B cell (primary cell): ENCODE results near the gene MCOLN1. TPM values are rescaled to one million over a fixed set of nuclear protein-coding genes. Genes with fewer than 3 reads are reported as not detected.

ENCODE experiments used
- ATAC-seq: fragments of 200-7000 bp; cut with Tn5 transposase; one replicate; pipeline ENCODE4 v1.10.0; 2021; ENCODE audit warnings: low read depth, mild to moderate bottlenecking, moderate number of reproducible peaks, moderate library complexity
- CTCF ChIA-PET: fragments of 350-600 bp; sonication (Branson Sonifier 250); formaldehyde crosslinking; loops from one replicate; lab custom pipeline; 2021; ENCODE audit warnings: antibody characterized with exemption, inconsistent platforms; lab: Charles Lee
- POLR2A ChIA-PET: fragments of 350-600 bp; sonication (Branson Sonifier 250); formaldehyde crosslinking; loops from one replicate; lab custom pipeline; 2021; ENCODE audit warnings: antibody characterized with exemption; lab: Charles Lee
- DNase-seq: peaks from one replicate; pipeline ENCODE4 v3.0.0; 2013
- H2AFZ ChIP-seq: 2 replicates; pipeline ENCODE4 v1.6.1; 2012; ENCODE audit warnings: mild to moderate bottlenecking, low read depth, low read length; ENCODE audit not compliant: insufficient read depth, poor library complexity, severe bottlenecking
- H3K27ac ChIP-seq, 2 donors: 1 replicate in 1 of 2; 2 replicates in 1 of 2; pipeline ENCODE4 v1.5.1; 2012 to 2013; ENCODE audit warnings: low read length in 2 of 2, mild to moderate bottlenecking in 2 of 2, moderate library complexity in 1 of 2
- H3K27me3 ChIP-seq, 4 experiments: fragments of 200-600 bp in 1 of 4; sonication (generic) in 1 of 4; replicated peaks in 1 of 4; 1 replicate in 2 of 4; 2 replicates in 2 of 4; pipeline versions ENCODE4 v1.6.1 to v1.7.0; 2013 to 2016; ENCODE audit warnings: low read length in 3 of 4, mild to moderate bottlenecking in 2 of 4, mixed read lengths in 1 of 4, moderate library complexity in 1 of 4; ENCODE audit not compliant: insufficient read depth in 4 of 4, control insufficient read depth in 3 of 4; ENCODE audit errors: control extremely low read depth in 1 of 4
- H3K36me3 ChIP-seq, 2 experiments: replicated peaks in 1 of 2; 1 replicate in 1 of 2; 2 replicates in 1 of 2; pipeline versions ENCODE4 v1.6.1 to v1.7.1; 2013; ENCODE audit warnings: low read length in 1 of 2; ENCODE audit not compliant: insufficient read depth in 2 of 2, control insufficient read depth in 1 of 2; ENCODE audit errors: control extremely low read depth in 1 of 2, extremely low read depth in 1 of 2
- H3K4me1 ChIP-seq, 2 donors: fragments of 200-600 bp in 1 of 2; sonication (generic) in 1 of 2; 1 replicate in 1 of 2; 2 replicates in 1 of 2; pipeline versions ENCODE4 v1.5.1 to v1.6.1; 2013 to 2017; ENCODE audit warnings: low read length in 2 of 2; ENCODE audit not compliant: control insufficient read depth in 2 of 2, insufficient read depth in 2 of 2
- H3K4me2 ChIP-seq: replicated peaks from 2 replicates; pipeline ENCODE3; 2012; ENCODE audit warnings: mild to moderate bottlenecking, low read depth, low read length; ENCODE audit not compliant: poor library complexity, severe bottlenecking
- H3K4me3 ChIP-seq, 5 experiments: fragments of 200-600 bp in 1 of 5; sonication (generic) in 1 of 5; 1 replicate in 3 of 5; 2 replicates in 2 of 5; pipeline versions ENCODE4 v1.5.1 to v1.7.0; 2011 to 2016; ENCODE audit warnings: low read length in 4 of 5, mild to moderate bottlenecking in 4 of 5, low read depth in 2 of 5, control low read depth in 1 of 5, moderate library complexity in 1 of 5; ENCODE audit not compliant: insufficient read depth in 1 of 5; ENCODE audit errors: control extremely low read depth in 1 of 5, extremely low read depth in 1 of 5
- H3K79me2 ChIP-seq: fragments of 200-600 bp; sonication (generic); one replicate; pipeline ENCODE4 v1.6.0; 2016; ENCODE audit warnings: low read length; ENCODE audit not compliant: control insufficient read depth, insufficient read depth
- H3K9ac ChIP-seq: fragments of 200-600 bp; sonication (generic); 2 replicates; pipeline ENCODE4 v1.6.1; 2017; ENCODE audit warnings: mild to moderate bottlenecking, low read length, moderate library complexity
- H3K9me3 ChIP-seq, 3 donors: one replicate each; pipeline versions ENCODE4 v1.6.1 to v1.7.1; 2013; ENCODE audit warnings: low read length in 2 of 3; ENCODE audit not compliant: control insufficient read depth in 2 of 3, insufficient read depth in 1 of 3; ENCODE audit errors: control extremely low read depth in 1 of 3
- H4K20me1 ChIP-seq: 2 replicates; pipeline ENCODE4 v1.6.0; 2012; ENCODE audit warnings: mild to moderate bottlenecking, low read length; ENCODE audit not compliant: insufficient read depth, control insufficient read depth, poor library complexity, severe bottlenecking
- H3K27ac Mint-ChIP-seq: one replicate; pipeline ENCODE4 v1.8.0; 2021; ENCODE audit warnings: mixed read lengths
- H3K27me3 Mint-ChIP-seq: one replicate; pipeline ENCODE4 v1.8.0; 2021; ENCODE audit warnings: mixed read lengths
- H3K4me1 Mint-ChIP-seq: one replicate; pipeline ENCODE4 v1.8.0; 2021; ENCODE audit warnings: mixed read lengths
- H3K4me3 Mint-ChIP-seq: one replicate; pipeline ENCODE4 v1.8.0; 2021; ENCODE audit warnings: mixed read lengths
- H3K9me3 Mint-ChIP-seq: one replicate; pipeline ENCODE4 v1.8.0; 2022; ENCODE audit warnings: mixed read lengths; ENCODE audit not compliant: insufficient read depth
- CTCF ChIP-seq: fragments of 200-600 bp; IDR thresholded peaks from one replicate; pipeline ENCODE4 v1.8.0; 2022; ENCODE audit warnings: antibody characterized with exemption, mild to moderate bottlenecking
- EZH2 ChIP-seq: IDR thresholded peaks from 2 replicates; pipeline ENCODE4 v1.6.1; 2012; ENCODE audit warnings: borderline replicate concordance, low read depth, mild to moderate bottlenecking, moderate library complexity, low read length; ENCODE audit not compliant: insufficient read depth, poor library complexity, severe bottlenecking
- WGBS: methylation state at CpG from one replicate; pipeline ENCODE4 v1.1.5; 2013; ENCODE audit warnings: missing lambda C conversion rate; ENCODE audit not compliant: insufficient coverage; 5-methylcytosine and 5-hydroxymethylcytosine counted together
- intact Hi-C: fragments of 100-400 bp; cut with micrococcal nuclease; formaldehyde crosslinking; loops from one replicate; pipeline ENCODE4 v1.10.0; 2022
- polyA plus RNA-seq: library from polyadenylated mRNA; depleted of rRNA; stranded (reverse); fragments of >200 nt; gene quantifications from 2 replicates; pipeline ENCODE4 v1.2.3, GENCODE V29; 2012
- total RNA-seq, 2 donors: library from RNA; stranded (reverse); fragments of 120-200 nt in 1 of 2; gene quantifications; 1 replicate in 1 of 2; 2 replicates in 1 of 2; pipeline versions ENCODE4 v1.2.3 to v1.2.4, GENCODE V29; 2013 to 2022

MCOLN1 gene
- total and polyA plus RNA-seq, 2 donors (not counting 1 experiment from before 2014, with no cell fraction given): 12.5 to 19.0 TPM

GRCh38 chr19:7522923-7523667 is 671 bp downstream of the MCOLN1 start:
- Histone ChIP-seq H3K27me3 (no peaks in the 10 kb centered on the region), H3K9ac (peak overlapping the region; percentile 75), H3K9me3 (peaks cover 0 to 3% (median 0%) of the 10 kb centered on the region in 3 donors), H3K4me1 (peaks cover 13 to 23% of the 10 kb centered on the region in 2 donors), H4K20me1 (no peaks in the 10 kb centered on the region), H3K4me2 (peak overlapping the region; percentile 95), H3K79me2 (no peaks in the 10 kb centered on the region), H3K4me3 (peak overlapping the region; percentile 23 to 75 (median 67)), H2AFZ (peak overlapping the region; percentile 80), H3K27ac (peak overlapping the region in 1 of 2 donors; percentile 55), H3K36me3 (no peaks in the 10 kb centered on the region)
- Mint-ChIP-seq H3K27ac (peak overlapping the region; percentile 46), H3K4me3 (peak overlapping the region; percentile 91), H3K4me1 (peaks cover 12% of the 10 kb centered on the region), H3K27me3 (no peaks in the 10 kb centered on the region), H3K9me3 (no peaks in the 10 kb centered on the region)
- CTCF ChIA-PET: interaction anchor here (1.2 to 1.9 kb wide), 2 partner anchors 10 to 45 kb away, joined by 5 read pairs; no protein-coding TSS in a partner anchor
- intact Hi-C loops: loop anchor here (1.0 to 5.0 kb wide), 5 partner anchors 11 to 1801 kb away; partner anchors contain the start of genes CATSPERD, LONP1, PET100 and PEX11G
- no peak for TF ChIP-seq CTCF
- TF ChIP-seq EZH2: no peak
- ATAC-seq (no peak), DNase-seq (no peak)
- POLR2A ChIA-PET: interaction anchor here (1.5 to 2.4 kb wide), 3 partner anchors 10 to 25 kb away, joined by 4 to 24 read pairs (median 10); partner anchors contain the start of gene PNPLA6
- WGBS: 17% methylated on average over 23 of the region's 23 CpGs

DNA sequence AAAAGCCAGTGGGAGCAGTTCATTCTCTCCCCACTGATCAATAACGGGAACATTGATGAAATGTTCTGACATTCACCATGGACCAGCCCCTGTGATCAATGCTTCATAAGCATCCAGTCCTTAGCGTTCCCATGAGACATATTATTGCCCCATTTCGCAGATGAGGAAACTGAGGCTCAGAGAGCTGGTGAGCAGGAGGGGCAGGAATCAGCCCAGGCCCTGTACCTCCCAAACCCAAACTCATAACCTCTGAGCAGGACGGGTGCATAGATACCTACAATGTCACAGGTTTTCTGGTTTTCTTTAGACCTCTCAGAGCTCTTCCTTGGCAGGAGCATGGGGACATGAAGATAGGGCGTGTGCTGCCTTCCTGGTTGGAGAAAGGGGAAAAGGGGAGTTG is 2.1 kb downstream of the MCOLN1 start:
- H4K20me1 ChIP-seq: no peaks in the 10 kb centered on the region
- ChIA-PET POLR2A (interaction anchor here (0.6 kb wide), 1 partner anchor 126 kb away, joined by 4 read pairs; no protein-coding TSS in a partner anchor), CTCF (no interaction called here)
- peaks cover 0 to 5% of the 10 kb centered on the region in 2 experiments for H3K36me3 ChIP-seq
- DNase-seq (no peak), ATAC-seq (no peak)
- no peaks in the 10 kb centered on the region for H3K27me3 ChIP-seq
- Mint-ChIP-seq H3K4me1 (peaks cover 12% of the 10 kb centered on the region), H3K4me3 (peak overlapping the region; percentile 29), H3K27me3 (no peaks in the 10 kb centered on the region), H3K9me3 (no peaks in the 10 kb centered on the region), H3K27ac (no peak overlapping the region)
- H3K9me3 ChIP-seq: peaks cover 0 to 3% (median 0%) of the 10 kb centered on the region in 3 donors
- TF ChIP-seq EZH2: no peak
- 93% methylated on average over 3 of the region's 5 CpGs for WGBS
- no peak overlapping the region for H2AFZ ChIP-seq
- peaks cover 13 to 23% of the 10 kb centered on the region in 2 donors for H3K4me1 ChIP-seq
- H3K4me2 ChIP-seq: no peak overlapping the region
- H3K79me2 ChIP-seq: no peaks in the 10 kb centered on the region
- intact Hi-C loops: loop anchor here (5.0 kb wide), 1 partner anchor 1802 kb away; the partner anchor contains the start of genes CATSPERD and LONP1
- H3K4me3 ChIP-seq: no peak overlapping the region
- no peak overlapping the region for H3K9ac ChIP-seq
- no peak overlapping the region for H3K27ac ChIP-seq
